ENCODE data around the gene MAMDC4.

DNA sequence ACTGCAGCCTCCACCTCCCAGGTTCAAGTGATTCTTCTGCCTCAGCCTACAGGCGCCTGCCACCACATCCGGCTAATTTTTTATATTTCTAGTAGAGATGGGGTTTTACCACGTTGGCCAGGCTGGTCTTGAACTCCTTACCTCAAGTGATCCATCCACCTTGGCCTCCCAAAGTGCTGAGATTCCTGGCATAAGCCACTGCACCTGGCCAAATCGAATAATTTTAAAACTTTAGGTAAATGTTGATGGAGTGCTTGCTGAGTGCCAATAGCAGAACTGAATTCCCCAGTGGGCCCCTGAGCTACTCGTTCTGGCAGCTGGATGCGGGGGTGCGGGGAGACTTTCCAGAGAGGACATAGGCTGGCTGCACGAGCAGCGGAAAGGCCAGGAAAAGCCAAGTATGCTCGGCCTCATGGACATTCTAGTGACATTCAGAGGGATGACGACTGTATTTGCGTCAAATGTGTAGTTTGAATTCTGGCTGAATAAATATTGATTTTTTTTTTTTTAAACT lies 51.0 kb downstream of the MAMDC4 start:
- TF ChIP-seq POLR2A (IDR thresholded peaks at IDR 0.05; ENCODE audit: low read length): no peak
- TF ChIP-seq GATA1 (IDR thresholded peaks at IDR 0.05; ENCODE audit: low read depth, low read length): no peak

Data from erythroblast (primary cell).